ENCODE measurements around the gene INSYN1. TPM values are rescaled to one million over a fixed set of nuclear protein-coding genes. Genes with fewer than 3 reads are reported as not detected.

The INSYN1 gene, protein sequence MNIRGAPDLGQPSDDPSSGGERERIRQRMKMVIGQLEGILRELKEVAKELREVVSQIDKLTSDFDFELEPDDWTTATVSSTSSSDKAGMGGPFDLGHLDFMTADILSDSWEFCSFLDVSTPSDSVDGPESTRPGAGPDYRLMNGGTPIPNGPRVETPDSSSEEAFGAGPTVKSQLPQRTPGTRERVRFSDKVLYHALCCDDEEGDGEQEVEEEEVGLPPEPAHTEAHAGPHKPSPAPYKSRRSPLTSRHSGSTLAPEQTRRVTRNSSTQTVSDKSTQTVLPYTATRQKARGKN
- total RNA-seq (2016; rRNA removed; fragmentation: Illumina TruSeq; extraction: Trizol) = not detected in 2 replicates
- total RNA-seq (2016; cell fraction: cytosol; rRNA removed; fragmentation: Illumina TruSeq; extraction: Trizol; ENCODE audit: low read depth) = not detected in 2 replicates
- total RNA-seq (2016; cell fraction: insoluble cytoplasmic fraction; rRNA removed; fragmentation: Illumina TruSeq; extraction: Trizol) = not detected in 2 replicates
- not detected in 2 replicates for total RNA-seq (2016; cell fraction: membrane; rRNA removed; fragmentation: Illumina TruSeq; extraction: Trizol)
- total RNA-seq (2016; cell fraction: nucleus; rRNA removed; fragmentation: Illumina TruSeq; extraction: Trizol) = not detected in 2 replicates
- polyA plus RNA-seq (2011; rRNA removed) = not detected in 2 replicates
- polyA plus RNA-seq (2011; cell fraction: cytosol; rRNA removed) = not detected in 2 replicates
- polyA plus RNA-seq (2011; cell fraction: nucleus; rRNA removed) = not detected in 2 replicates
- not detected in 2 replicates for polyA plus RNA-seq (2012)
- not detected in 2 replicates for polyA plus RNA-seq (2016; cell fraction: cytosol; fragmentation: Illumina TruSeq; extraction: Trizol; ENCODE audit: low read depth)
- not detected in 2 replicates for polyA plus RNA-seq (2016; cell fraction: insoluble cytoplasmic fraction; fragmentation: Illumina TruSeq; extraction: Trizol; ENCODE audit: low read depth)
- not detected in 2 replicates for polyA plus RNA-seq (2016; cell fraction: membrane; fragmentation: Illumina TruSeq; extraction: Trizol; ENCODE audit: low read depth)
- not detected in 2 replicates for polyA plus RNA-seq (2016; cell fraction: nucleus; fragmentation: Illumina TruSeq; extraction: Trizol; ENCODE audit: insufficient read depth, low read depth)
- polyA minus RNA-seq (2011; rRNA and poly(A)+ RNA removed; ENCODE audit: low replicate concordance) = not detected in 2 replicates
- not detected in 2 replicates for polyA minus RNA-seq (2011; cell fraction: cytosol; rRNA and poly(A)+ RNA removed)
- polyA minus RNA-seq (2011; cell fraction: nucleus; rRNA and poly(A)+ RNA removed) = not detected in 2 replicates
- not detected for Bru-seq, nascent RNA
- percentile 6 among the genes with signal in this experiment for BruChase-seq, experiment 1, labeled RNA remaining after a 6-hour chase
- percentile 9 among the genes with signal in this experiment for BruChase-seq, experiment 2, labeled RNA remaining after a 2-hour chase
- long read RNA-seq, experiment 1 = 0 reads
- long read RNA-seq, experiment 2 = 0 reads

DNA sequence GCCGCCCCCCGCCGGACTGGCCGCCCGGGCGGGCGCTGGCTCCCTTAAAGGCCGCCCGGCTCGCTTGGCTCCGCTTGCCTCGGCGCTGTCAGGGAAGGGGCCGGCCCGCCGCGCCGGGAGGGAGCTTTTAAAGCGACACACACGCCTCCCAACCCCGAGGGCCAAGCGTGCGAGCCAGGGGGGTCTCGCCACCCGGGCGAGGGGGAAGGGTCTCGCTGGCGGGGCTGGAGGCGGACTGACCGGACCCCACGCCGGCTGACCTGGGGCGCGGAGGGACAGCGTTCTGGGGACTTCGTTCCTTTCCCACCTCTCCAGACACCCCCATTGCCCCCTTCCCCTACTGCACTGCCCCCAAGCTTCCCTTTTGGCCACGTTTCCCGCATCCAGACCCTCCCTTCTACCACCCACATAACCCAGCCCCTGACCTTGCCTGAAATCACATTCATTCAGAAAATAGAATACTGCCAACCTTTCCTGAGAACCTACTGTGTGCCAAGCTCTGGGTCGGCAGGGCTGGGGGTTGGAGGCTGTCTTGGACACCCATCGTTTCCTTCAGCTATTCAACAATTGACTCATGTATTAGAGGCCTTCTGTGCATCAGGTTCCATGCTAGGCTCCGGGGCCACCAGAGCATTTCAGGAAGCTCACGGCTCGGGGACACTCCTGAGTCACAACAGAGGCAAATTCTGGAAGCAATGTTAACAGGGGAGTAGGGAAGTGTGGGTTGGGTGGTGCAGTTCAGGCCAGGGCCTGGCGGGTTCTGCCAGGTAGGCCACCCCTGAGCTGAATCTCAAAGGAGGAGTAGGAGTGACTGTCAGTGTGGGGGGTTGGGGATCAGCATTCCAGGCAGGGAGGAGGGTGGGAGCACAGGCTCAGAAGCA lies at the start of gene INSYN1:
Gene INSYN1 (minus strand): TSS at position 102 of the 881 bp plus-strand sequence. CDS start 2,221 bp downstream, outside the sequence.
- in situ Hi-C loops (cut with HindIII; ENCODE audit: extremely low pct_ligation_motif_present, low pct_unique_long_range_greater_than_20kb) (no loop called here), intact Hi-C loops (cut with micrococcal nuclease; ENCODE audit: unreplicated experiment) (no loop called here)
- ChIA-PET POLR2A (no interaction called here), CTCF (ENCODE audit: low intra/inter-chr PET ratio, low total read pairs) (no interaction called here)
- ATAC-seq (peak; percentile 12; the same call in 2 of the 3 replicates), FAIRE-seq (no peak), DNase-seq (ENCODE audit: low spot score) (no peak)
- Histone ChIP-seq H3K36me3 (replicated peaks in 1 of 2; ENCODE audit: control insufficient read depth in 1 of 2, insufficient read depth in 2 of 2, low read length in 2 of 2) (no peaks in the 10 kb centered on the region), H3K27ac (ENCODE audit: extremely low read length, insufficient read depth, low read length) (no peak within 1 kb of the TSS), H3K79me2 (ENCODE audit: insufficient read depth, low read length) (no peaks in the 10 kb centered on the region), H3K4me2 (ENCODE audit: low read depth, low read length) (peak within 1 kb of the TSS; percentile 45; the same call in 1 of the 2 replicates), H3K27me3 (ENCODE audit: control insufficient read depth in 1 of 2, insufficient read depth in 2 of 2, low read length in 2 of 2) (peaks cover 8 to 50% of the 10 kb centered on the region in 2 experiments; a peak in 4 of 5 replicates), H3K9ac (ENCODE audit: insufficient read depth, low read depth, low read length) (no peak within 1 kb of the TSS), H3K4me3 (replicated peaks in 1 of 3; ENCODE audit: insufficient read depth in 1 of 3, low read depth in 2 of 3, low read length in 3 of 3) (peak within 1 kb of the TSS; percentile 14 to 50 (median 34); a peak in 3 of 6 replicates), H3K4me1 (ENCODE audit: insufficient read depth, low read length) (no peaks in the 10 kb centered on the region), H2AFZ (ENCODE audit: low read length) (no peak within 1 kb of the TSS), H4K20me1 (ENCODE audit: insufficient read depth, low read length) (no peaks in the 10 kb centered on the region), H3K9me3 (ENCODE audit: low read length) (no peaks in the 10 kb centered on the region)
- peak; percentile 59; the same call in 1 of the 2 replicates for TF ChIP-seq EZH2 (conservative IDR thresholded peaks at IDR 0.05; ENCODE audit: low read depth, low read length)
- TF ChIP-seq, protein P1, sequence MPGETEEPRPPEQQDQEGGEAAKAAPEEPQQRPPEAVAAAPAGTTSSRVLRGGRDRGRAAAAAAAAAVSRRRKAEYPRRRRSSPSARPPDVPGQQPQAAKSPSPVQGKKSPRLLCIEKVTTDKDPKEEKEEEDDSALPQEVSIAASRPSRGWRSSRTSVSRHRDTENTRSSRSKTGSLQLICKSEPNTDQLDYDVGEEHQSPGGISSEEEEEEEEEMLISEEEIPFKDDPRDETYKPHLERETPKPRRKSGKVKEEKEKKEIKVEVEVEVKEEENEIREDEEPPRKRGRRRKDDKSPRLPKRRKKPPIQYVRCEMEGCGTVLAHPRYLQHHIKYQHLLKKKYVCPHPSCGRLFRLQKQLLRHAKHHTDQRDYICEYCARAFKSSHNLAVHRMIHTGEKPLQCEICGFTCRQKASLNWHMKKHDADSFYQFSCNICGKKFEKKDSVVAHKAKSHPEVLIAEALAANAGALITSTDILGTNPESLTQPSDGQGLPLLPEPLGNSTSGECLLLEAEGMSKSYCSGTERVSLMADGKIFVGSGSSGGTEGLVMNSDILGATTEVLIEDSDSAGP (CRISPR knock-in tag; IDR thresholded peaks at IDR 0.05; ENCODE audit: borderline replicate concordance) = peak; percentile 66
- no peak for TF ChIP-seq SRSF4 (IDR thresholded peaks at IDR 0.05; ENCODE audit: low read depth, low read length, poor library complexity, severe bottlenecking)
- WGBS (ENCODE audit: low lambda C conversion rate) = 29% methylated on average over 9 of the region's 44 CpGs
- no TSS peak for BruUV-seq (replicated peaks)

All from HepG2 (cell line).